Daoy (cell line): ENCODE results near the gene PDPN. TPM values are rescaled to one million over a fixed set of nuclear protein-coding genes. Genes with fewer than 3 reads are reported as not detected.

Experiments
- DNase-seq: peaks from one replicate; pipeline ENCODE4 v3.0.0-alpha.2; 2015; ENCODE audit warnings: low read depth
- total RNA-seq: library from RNA; depleted of rRNA; stranded (reverse); fragments of >200 nt; shearing (Covaris generic); gene quantifications from 2 replicates; pipeline ENCODE4 v1.2.3, GENCODE V29; 2014

PDPN gene
- total RNA-seq, 1 experiment from 2014 or later, result 19.6 TPM

DNA sequence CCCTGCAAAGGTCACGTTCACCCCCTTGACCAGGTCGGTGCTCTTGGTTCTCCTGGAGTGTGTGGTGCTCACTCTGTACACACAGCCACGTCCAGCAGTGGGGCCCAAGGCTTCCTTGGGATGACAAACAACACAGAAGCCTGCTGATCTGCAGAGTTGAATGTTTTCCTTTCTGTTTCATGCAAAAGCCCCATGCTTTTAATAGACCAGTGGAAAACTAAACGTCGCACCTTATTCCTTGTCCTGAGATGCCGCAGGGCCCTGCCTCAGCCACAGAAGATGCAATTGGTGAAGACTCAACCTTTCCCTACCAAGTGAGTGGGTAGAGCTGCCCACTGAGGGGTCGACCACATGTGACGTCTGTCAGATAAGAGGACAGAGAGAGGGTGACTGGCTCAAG is 5.8 kb upstream of the PDPN start:
- DNase-seq, result no peak

DNA sequence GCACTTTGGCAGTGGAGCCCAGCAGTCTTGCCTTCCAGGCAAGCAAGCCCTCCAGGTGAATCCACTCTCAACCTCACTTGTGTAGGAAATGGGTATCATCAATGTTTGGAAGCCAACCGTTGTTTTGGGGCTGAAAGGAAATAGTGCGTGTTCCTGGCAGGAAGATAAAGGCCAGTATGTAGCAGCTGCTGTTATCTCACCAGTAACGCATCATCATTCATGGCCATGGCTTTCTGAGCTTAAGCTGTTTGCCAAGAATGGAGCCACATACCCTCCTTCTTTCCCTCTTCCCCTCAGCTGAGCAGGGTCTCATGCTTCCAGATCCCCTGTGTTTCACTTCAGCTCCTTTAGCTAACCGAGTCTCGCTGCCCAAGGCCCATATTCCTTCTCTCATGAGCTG is 2.2 kb upstream of the PDPN start:
- no peak for DNase-seq

DNA sequence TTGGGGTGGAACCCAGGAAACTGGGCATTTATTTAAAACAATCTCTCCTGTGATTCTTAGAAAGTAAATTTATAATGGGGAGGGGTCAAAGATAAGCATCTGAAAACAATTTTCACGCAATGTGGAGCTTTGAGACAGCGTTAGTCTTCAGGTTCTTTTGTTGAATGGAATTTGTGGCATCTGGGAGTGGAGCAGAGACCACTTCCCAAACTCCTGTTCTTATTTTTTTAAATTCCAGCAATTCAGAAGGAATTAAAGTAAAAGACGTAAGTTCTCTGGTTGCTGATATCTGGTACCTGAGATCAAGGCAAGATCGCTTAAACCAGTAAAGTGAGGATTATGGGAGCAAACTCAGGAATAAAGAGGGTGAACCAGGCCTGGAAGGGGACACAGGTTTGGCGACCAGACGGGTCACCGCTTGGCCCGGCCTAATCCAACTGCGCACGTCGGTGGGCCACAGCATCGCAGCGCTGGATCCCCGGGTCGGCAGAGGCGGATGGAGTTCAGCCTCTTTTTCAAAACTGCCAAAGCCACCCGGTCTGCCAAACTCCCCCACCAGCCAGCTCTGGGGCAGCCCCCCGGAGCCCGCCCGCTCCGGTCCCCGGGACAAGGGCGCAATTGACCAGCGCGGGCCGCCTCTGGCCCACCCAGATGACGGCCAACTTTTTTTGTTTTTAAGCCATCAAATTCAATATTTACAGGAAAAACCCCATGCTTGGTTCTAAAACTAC is 754 bp upstream of the PDPN start:
- DNase-seq, result no peak

DNA sequence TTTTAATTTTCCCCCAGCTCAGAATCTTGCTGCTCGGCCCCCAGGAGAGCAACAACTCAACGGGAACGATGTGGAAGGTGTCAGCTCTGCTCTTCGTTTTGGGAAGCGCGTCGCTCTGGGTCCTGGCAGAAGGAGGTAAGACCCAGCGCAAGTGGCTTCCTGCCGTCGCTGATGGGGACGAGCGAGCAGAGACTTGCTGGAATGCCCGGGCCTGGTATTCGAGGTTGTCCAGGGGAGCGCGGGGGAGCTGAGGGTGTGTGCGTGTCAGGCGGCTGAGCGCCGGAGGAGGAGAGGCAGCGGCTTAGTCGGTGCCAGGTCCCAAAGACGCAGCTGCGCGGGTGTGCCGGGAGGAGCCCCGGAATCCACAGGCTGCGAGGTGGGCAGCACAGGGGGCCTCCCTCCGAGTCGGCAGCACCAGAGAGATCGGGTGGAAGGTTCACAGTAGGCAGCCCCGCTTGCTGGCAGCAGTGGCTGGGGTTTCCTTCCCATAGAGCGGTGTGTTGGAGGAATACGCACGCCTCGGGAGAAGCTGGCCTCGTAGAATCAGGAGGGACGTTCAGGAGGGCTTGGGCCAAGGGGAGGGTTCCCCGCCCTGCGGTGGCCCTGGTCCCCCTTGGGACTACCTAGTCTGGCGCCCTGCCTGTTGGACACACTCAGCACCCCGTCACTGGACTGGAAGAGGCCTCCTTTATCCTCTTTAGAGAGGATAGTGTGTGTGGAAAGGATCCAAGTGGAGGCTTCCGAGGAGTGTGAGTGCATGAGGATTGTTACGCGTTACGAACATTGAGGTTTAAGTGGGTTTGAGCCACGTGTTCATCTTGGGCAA is 547 bp downstream of the PDPN start:
- DNase-seq, result peak; percentile 73

DNA sequence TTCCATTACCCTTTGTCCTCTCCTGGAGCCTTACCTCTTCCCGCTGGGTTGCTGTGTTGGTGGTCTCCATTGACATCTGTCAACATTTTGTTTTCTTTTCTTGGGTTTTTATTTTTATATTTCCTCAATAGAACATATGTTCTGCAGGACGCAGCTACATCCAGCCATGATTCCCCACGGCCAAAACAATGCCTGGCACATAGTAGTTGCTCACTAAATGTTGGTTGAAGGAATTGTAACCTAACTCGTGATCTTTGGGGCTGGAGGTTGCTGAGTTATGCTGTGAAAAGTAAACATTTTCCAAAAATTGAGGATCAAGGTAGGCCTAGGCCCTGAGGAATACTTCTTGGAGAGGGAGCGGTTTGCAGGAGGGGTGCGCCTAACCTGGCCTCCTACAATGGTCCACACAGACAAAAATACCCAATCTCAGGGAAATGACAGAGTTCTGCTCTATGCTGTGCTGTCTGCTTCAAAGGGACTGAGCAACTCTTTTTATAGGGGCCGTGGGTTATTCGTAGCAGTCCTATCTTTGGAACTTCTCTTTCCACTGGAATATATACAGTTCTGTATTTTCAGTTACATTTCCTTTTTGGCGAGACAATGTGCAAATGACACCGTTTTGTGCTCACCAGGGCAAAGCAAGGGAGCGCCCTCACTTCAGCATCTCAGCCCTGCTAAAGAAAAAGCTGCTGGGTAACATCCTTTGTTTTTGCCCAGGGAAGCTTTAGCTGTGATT is 1.4 kb downstream of the PDPN start:
- DNase-seq, result no peak

DNA sequence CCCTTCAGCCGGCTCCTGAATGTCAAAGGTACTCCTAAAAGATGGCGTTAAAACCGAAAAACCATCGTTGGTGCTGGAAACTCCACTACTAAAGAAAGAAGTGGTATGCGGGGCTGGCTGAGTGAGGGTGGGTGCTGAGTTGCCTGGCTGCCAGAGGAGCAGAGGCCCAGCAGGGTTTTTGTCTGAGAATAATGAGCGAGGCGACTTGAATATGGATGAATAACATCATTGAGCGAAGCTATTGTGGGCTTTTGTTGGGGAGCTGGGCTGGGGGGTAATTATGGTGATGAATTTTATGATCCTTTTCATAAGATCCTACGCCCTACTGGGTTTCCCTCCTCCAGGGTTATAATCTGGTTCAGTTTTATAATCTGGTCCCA is 2.0 kb downstream of the PDPN start:
- no peak for DNase-seq

DNA sequence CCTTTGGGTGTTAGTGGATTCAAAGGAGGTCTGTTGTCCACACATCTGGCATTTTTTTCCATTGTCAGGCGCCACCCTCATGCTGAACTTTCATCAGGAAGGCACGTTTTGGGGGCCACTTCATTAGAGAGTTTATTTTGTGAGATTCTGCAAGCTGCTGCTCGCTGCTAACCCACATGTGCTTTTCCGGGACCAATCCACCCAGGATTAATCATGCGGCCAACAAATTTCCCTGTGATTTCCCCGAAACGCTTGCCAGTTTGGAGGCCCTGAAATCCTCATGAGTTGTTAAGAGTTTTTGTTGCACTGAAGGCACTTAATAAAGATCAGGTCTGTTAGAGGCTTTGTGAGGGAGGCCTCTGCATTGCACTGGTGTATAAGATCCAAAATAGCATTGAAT is 2.4 kb downstream of the PDPN start:
- no peak for DNase-seq

DNA sequence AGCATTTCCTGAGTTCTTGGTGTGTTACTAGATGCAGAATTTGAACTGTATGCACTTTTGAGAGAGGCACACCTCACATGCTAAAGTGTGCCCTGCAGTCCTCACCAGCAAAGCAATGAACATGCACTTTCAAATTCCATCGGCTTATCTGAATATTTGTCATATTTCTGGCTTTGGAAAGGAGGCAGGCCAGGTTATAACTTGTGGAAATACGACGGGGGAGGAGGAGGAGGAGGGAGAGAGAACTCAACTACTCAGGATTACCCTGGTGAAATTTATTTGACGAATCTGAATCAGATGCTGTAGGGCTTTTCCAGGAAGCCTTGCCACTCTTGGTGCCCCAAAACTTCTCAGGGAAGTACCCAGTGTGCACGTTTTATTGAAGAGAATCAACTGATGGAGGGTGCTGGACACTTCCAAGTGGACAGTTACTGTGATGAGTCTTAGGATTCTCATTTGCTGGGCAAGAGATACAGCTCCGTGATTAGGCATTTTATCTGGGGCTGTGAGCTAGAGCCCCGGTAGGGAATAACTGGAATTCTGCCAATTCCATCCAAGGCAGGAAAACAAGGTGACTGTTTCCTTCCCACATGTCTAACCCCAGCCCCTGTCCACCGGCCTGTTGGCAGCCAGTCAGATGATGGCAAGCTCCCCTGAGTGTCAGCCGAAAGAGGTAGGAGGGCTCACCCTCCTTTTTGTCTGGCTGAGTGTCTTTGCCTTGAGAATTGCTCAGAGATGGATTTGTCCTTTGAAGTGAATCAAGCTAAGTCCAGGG is 3.8 kb downstream of the PDPN start:
- peak; percentile 53 for DNase-seq

DNA sequence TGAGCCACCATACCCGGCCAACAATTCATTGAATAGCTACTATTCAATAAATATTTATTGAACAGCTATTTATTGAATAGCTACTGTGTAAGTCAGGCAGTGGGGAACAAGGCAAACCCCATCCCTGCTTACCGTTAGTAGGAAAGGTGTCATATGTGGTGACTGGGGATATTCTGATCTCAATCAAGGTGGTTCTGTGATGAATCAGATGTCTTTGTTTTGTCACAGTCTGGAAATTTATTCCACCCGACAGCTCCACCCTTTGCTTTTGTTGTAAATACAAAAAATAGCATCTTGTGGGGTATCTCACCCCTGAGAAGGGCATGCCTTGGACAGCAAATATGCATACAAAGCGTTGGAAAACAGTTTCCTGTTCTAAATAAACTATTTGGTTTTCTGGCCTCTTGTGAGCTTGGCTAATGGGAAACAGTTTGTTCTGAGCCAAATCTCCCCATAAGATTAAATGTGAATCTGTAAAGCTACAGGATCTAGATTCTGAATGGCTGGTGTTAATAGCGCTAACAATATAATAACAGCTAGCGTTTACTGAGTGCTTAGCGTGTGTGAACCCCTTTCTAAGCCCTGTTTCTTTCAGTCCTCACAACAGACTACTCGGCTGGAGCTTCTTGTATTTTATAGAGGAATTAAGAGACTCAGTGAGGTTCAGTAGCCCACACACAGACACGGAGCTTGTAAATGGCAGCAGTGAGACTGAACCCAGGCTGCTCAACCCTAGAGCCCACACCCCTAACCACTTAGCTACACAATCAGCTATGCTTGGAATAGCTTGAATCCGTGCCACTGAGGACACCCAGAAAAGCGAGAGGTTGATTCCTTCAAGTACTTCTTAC is 5.5 kb downstream of the PDPN start:
- no peak for DNase-seq

DNA sequence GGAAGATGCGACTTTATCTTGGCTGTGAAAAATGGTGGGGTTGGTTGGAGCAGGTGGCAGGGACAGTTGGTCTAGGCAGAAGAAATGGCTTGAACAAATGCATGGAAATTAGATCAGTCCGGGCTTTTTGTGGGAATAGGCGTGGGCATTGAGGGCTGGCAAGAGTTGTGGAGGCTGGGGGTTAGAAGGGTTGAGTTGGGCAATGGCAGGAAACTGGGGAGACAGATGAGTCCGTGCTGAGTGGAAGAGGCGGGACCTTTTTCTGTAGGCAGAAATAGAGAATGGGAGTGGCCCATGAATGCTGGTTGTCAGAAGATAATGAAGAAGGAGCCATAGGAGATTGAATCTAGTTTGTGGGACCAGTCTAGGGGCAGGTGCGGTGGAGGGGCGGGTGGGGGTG is 6.9 kb downstream of the PDPN start:
- DNase-seq, result peak; percentile 51

DNA sequence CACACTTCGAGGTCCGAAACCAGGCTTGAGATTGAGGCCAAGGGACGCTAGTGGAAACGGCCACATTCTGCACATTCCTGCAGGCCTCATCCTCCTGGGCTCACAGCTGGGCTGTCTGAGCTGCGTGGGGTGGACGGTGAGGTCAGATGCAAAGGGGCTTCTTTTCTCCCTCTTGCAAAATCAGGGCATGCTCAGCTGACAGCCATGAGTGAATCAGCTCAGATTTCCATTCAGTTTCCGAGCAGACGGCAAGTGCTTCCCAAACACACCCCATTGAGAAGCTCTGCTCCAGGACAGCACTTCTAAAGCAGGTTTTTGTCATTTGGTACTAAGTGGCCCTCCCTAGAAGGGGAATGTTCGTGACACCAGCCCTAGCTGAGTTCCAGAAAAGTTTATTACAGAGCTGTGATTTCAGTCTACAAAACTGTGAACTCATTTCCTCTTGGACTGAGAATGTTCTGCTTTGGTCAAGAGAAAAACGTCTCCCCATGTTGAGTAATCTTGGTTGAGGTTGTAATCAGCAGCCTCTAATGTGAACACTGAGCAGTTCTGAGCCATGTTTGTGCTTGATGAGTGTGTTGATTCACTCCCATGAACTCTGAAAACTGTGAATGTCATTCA is 10.0 kb downstream of the PDPN start:
- DNase-seq, result peak; percentile 88

DNA sequence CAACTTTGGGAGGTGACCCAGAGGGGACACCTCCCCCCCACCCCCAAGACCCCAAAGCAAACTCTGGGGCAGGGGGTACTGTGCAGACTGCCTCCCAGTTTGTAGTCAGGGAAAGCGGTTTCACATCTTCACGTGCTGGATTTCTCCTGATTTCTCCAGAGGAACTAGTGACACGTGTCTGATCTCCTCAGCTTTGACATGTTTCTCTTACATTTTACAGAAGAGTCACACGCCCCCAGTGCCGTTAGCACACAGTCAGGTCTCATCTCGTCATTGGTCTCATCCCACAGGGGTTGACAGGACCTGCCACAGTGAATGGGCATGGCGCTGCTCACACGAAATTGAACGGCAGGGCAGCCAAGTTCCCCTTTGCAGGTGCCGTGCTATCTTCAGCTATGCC is 11.8 kb downstream of the PDPN start:
- no peak for DNase-seq

DNA sequence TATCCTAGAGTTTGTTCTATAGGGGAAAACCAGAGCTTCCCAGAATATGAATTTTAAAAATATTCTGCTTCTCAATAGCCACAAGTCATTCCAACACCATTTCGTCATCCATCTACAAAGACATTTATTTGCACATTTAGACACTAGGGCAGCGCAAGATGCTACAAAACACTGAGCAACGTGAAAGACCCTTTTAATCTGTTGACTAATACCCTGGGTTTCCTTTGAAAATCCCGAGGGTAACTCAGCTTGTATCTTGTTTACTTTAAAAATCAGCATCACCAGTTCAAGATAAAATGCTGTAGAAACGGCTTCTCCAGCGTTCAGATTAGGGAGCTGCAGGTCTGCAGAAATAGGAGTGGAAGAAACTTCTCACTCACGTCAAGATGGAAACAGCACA is 13.5 kb downstream of the PDPN start:
- DNase-seq, result no peak

DNA sequence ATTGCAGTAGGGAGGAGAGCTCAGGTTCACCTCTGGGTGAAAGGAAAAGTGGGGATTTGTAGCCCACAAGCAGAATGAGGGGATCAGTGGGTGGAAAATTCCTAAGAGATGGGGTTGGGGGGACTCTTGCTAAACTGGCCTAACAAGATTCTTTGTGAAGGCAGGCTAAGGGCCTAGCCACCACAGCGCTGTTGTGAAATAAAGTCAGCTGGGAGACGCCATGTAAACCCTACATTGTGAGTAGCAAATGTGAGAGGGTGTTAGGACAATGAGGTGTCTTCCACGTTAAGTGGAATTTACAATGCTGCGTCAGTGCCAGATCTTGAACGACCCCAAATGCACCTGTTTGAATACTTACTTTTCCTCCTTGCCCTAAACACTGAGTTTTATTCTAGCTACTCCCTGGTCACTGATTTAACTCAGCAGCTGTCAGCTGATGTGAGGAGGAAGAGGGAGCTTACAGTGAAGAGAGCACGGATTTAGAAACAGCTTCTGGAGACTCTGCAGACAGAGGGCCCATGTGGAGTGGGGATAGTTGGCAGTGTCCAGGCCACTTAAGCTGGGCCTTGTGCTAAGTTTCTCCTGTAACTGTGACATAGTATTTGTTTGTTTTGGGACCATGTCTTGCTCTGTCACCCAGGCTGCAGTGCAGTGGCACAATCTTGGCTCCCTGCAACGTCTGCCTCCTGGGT is 17.3 kb downstream of the PDPN start:
- DNase-seq, result no peak

DNA sequence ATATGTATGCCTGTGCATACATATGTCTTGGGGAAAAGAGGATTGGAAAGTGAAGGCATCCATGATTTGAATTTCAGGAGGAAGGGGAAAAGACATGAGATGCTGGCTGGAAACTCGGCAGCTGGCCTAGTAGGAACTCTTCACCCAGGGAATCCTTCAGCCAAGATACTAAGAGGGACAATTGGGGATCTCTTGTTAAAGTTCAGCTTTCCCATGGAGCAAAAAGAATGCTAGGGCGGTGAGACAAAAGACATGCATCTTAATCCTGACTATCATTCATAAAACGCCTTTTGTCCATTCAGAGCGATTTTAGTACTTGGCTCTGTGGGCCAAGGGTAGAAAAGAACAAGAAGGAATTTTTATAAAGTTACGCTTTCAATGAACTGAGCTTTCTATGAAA is 20.5 kb downstream of the PDPN start:
- no peak for DNase-seq

DNA sequence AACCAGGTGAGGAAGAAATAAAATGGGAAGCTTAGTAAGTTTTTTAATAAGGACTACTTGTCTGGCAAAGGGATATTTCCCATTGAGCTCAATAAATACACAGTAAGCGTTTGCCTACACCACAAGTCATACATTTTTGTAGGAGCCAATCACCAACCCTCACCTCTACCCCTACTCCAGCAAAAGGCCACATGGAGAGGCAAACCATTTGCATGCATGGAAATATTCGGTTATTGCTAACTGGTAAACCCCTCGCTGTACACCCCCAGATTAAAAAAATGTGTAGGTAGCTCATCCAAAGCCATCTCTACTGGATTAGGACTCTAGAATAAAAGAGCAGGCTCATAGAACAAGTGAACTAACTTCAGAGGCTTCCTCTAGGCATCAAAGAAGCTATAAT is 21.1 kb downstream of the PDPN start:
- DNase-seq, result peak; percentile 37

DNA sequence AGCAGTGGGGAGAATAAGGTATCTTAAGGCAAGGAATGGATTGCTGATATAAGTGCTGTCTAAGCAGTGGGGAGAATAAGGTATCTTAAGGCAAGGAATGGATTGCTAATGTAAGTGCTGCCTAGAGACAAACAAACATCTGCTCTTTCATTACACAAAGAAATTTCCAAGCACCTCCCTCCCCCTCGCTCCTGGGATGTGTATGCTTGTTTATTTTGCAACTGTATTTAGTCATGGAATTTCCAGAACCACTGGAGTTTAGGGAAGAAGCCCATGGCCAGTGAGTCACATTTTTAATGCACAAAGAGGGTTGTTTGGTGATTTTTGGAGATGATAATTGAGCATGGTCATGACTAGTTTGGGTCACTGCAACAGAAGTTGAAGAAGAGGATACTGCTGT is 21.5 kb downstream of the PDPN start:
- peak; percentile 86 for DNase-seq

DNA sequence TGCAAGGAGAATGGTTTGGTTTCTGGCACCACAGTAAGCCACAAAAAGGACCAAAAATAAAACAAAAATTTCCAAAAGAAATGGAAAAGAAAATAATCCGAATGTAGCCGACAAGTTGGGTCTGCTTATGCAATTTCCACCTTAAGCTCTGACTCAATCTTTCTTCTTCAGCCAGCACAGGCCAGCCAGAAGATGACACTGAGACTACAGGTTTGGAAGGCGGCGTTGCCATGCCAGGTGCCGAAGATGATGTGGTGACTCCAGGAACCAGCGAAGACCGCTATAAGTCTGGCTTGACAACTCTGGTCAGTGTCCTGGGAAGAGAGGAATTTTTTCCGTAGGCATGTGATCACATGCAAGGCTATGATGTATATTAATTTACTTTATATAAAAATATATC is 23.4 kb downstream of the PDPN start:
- no peak for DNase-seq

DNA sequence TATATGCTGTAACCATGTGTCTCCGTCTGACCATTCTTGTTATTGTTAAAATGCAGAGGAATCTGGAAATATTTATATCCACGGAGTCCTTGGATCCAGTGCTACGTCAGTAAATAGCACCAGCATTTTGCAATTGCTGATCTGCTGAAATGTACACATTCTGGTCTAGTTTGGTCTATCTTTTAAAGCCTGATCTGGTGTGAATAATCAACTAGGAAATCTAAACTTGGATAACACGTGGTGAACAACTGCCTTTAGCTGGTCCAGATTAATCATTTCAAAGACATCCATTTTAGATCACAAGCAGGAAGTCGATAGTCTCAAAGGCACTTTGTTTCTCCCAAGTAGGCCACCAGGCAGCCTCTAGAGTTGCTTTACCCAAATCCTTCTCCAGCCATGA is 32.6 kb downstream of the PDPN start:
- no peak for DNase-seq

DNA sequence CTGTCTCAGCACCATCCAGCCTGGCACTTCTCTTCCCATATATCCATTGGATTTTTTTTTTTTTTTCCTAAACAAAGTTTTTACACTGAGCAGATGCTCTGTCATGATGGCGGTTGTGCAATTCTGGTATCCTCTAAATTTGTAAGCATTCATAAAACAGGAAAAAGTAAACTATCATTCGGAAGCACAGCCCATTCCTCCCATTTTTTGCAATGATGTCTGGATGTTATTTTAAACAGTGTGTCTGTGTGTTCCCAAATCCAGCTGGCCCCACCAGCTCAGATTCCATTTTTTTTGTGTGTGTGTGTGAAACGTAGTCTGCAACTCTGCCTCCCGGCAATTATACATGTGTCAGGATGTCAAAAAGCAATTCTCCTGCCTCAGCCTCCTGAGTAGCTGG is 33.5 kb downstream of the PDPN start:
- DNase-seq, result no peak
